ENCODE results near the gene LSS. TPM values are rescaled to one million over a fixed set of nuclear protein-coding genes. Genes with fewer than 3 reads are reported as not detected.

The LSS gene
- total RNA-seq, 1 experiment from 2014 or later: 101 TPM

DNA sequence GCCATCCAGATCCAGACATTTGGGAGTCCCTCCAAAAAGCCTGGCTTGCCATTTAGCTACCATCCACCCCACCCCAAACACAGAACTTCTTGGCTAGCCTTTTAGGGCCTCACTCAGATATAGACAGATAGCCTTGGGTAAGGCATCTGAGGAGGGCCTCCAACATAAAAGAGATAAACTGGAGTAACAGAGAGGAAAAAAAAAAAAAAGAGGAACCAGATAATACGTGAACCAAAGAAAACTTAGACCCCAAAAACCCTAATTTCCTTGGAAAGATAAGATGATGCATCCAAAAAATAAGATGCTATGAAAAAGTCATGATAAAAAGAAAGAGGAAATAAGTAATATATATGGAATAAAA lies 19.8 kb upstream of the LSS start (continued):
- TF ChIP-seq, protein P1, sequence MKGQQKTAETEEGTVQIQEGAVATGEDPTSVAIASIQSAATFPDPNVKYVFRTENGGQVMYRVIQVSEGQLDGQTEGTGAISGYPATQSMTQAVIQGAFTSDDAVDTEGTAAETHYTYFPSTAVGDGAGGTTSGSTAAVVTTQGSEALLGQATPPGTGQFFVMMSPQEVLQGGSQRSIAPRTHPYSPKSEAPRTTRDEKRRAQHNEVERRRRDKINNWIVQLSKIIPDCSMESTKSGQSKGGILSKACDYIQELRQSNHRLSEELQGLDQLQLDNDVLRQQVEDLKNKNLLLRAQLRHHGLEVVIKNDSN (CRISPR knock-in tag; IDR thresholded peaks at IDR 0.05): no peak

DNA sequence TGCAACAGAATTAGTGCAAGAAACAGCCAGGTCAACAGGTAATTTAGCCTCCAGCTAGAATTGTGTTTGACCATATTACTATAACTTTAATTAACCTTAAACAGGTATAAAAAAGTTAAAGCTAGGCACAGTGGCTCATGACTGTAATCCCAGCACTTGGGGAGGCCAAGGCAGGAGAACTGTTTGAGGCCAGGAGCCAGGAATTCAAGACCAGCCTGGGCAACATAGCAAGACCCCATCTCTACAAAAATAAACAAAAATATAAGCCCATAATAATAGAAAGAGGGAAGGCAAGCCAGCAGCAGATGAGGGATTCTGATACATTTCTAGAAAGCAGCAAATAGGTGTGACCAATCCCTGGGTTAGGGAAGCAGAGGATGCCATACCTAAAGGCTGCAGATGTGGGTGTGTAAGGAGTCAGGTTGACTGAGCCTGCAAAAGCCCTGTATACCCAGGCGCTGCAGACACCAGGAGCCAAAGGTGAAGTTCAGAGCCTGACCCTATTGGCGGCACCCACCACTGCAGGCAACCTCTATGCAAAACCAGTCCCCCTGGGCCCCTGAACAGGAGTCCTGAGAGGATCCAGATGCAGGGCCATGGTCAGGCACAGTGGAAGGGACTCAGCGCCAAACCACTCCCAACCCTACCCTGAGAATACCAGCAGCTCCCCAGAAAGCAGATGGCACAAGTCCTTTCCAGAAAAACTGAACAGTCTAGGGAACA lies 19.3 kb upstream of the LSS start:
- Mint-ChIP-seq H3K36me3 (peaks cover 76% of the 10 kb centered on the region), H3K27ac (no peak overlapping the region), H3K4me1 (no peaks in the 10 kb centered on the region), H3K27me3 (ENCODE audit: low read depth) (no peaks in the 10 kb centered on the region), H3K9me3 (no peaks in the 10 kb centered on the region), H3K4me3 (no peak overlapping the region)
- DNase-seq (ENCODE audit: low spot score) (no peak), ATAC-seq (no peak)
- CTCF ChIA-PET: no interaction called here
- POLR2A ChIA-PET: no interaction called here
- TF ChIP-seq E2F4 (CRISPR knock-in tag; IDR thresholded peaks at IDR 0.05; ENCODE audit: borderline replicate concordance, low read depth) (no peak), JUN (CRISPR knock-in tag; IDR thresholded peaks at IDR 0.05) (no peak), ZNF121 (CRISPR knock-in tag; IDR thresholded peaks at IDR 0.05) (peak; percentile 50; the same call in 1 of the 2 replicates)
- TF ChIP-seq, protein P2, sequence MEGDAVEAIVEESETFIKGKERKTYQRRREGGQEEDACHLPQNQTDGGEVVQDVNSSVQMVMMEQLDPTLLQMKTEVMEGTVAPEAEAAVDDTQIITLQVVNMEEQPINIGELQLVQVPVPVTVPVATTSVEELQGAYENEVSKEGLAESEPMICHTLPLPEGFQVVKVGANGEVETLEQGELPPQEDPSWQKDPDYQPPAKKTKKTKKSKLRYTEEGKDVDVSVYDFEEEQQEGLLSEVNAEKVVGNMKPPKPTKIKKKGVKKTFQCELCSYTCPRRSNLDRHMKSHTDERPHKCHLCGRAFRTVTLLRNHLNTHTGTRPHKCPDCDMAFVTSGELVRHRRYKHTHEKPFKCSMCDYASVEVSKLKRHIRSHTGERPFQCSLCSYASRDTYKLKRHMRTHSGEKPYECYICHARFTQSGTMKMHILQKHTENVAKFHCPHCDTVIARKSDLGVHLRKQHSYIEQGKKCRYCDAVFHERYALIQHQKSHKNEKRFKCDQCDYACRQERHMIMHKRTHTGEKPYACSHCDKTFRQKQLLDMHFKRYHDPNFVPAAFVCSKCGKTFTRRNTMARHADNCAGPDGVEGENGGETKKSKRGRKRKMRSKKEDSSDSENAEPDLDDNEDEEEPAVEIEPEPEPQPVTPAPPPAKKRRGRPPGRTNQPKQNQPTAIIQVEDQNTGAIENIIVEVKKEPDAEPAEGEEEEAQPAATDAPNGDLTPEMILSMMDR (IDR thresholded peaks at IDR 0.05): no peak
- TF ChIP-seq, protein P3, sequence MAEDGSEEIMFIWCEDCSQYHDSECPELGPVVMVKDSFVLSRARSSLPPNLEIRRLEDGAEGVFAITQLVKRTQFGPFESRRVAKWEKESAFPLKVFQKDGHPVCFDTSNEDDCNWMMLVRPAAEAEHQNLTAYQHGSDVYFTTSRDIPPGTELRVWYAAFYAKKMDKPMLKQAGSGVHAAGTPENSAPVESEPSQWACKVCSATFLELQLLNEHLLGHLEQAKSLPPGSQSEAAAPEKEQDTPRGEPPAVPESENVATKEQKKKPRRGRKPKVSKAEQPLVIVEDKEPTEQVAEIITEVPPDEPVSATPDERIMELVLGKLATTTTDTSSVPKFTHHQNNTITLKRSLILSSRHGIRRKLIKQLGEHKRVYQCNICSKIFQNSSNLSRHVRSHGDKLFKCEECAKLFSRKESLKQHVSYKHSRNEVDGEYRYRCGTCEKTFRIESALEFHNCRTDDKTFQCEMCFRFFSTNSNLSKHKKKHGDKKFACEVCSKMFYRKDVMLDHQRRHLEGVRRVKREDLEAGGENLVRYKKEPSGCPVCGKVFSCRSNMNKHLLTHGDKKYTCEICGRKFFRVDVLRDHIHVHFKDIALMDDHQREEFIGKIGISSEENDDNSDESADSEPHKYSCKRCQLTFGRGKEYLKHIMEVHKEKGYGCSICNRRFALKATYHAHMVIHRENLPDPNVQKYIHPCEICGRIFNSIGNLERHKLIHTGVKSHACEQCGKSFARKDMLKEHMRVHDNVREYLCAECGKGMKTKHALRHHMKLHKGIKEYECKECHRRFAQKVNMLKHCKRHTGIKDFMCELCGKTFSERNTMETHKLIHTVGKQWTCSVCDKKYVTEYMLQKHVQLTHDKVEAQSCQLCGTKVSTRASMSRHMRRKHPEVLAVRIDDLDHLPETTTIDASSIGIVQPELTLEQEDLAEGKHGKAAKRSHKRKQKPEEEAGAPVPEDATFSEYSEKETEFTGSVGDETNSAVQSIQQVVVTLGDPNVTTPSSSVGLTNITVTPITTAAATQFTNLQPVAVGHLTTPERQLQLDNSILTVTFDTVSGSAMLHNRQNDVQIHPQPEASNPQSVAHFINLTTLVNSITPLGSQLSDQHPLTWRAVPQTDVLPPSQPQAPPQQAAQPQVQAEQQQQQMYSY (CRISPR knock-in tag; IDR thresholded peaks at IDR 0.05): no peak

DNA sequence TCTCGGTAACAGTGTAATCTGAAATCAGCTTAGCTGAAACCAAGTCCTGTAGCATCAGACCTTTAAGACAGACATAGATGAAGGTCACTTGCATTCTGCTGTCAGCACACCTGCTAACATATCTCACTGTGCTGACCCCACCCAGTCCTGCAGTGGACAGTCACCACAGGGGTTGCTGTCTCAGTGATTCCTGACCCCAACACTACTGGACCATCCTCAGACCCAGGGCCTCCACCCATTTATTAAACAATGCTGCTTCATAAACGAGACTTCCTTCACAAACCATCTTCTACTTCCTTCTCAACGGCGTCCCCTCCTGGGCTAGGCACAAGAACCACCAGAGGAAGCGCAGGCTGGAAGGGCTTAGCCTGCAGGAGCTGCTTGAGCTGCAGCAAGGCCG lies 17.8 kb upstream of the LSS start:
- no peaks in the 10 kb centered on the region for H3K27me3 Mint-ChIP-seq (ENCODE audit: low read depth)
- CTCF ChIA-PET: no interaction called here

More for the DNA sequence above, 17.8 kb upstream of the LSS start:
- ATAC-seq (no peak), DNase-seq (ENCODE audit: low spot score) (no peak)
- peaks cover 83% of the 10 kb centered on the region for H3K36me3 Mint-ChIP-seq
- TF ChIP-seq ZNF219 (CRISPR knock-in tag; IDR thresholded peaks at IDR 0.05; ENCODE audit: borderline replicate concordance): no peak
- no peak for TF ChIP-seq SMAD4 (CRISPR knock-in tag; IDR thresholded peaks at IDR 0.05)
- no peak for TF ChIP-seq CREM (CRISPR knock-in tag; IDR thresholded peaks at IDR 0.05)
- no peak for TF ChIP-seq IRF2 (CRISPR knock-in tag; IDR thresholded peaks at IDR 0.05; ENCODE audit: borderline replicate concordance, low read depth)
- no peak for TF ChIP-seq OVOL2 (CRISPR knock-in tag; IDR thresholded peaks at IDR 0.05; ENCODE audit: borderline replicate concordance)
- TF ChIP-seq MYBL2 (CRISPR knock-in tag; IDR thresholded peaks at IDR 0.05): no peak
- no peak for TF ChIP-seq SOX15 (CRISPR knock-in tag; IDR thresholded peaks at IDR 0.05)
- no peak for TF ChIP-seq E2F4 (CRISPR knock-in tag; IDR thresholded peaks at IDR 0.05; ENCODE audit: borderline replicate concordance, low read depth)
- TF ChIP-seq, protein P3 (CRISPR knock-in tag; IDR thresholded peaks at IDR 0.05): no peak
- TF ChIP-seq, protein P4, sequence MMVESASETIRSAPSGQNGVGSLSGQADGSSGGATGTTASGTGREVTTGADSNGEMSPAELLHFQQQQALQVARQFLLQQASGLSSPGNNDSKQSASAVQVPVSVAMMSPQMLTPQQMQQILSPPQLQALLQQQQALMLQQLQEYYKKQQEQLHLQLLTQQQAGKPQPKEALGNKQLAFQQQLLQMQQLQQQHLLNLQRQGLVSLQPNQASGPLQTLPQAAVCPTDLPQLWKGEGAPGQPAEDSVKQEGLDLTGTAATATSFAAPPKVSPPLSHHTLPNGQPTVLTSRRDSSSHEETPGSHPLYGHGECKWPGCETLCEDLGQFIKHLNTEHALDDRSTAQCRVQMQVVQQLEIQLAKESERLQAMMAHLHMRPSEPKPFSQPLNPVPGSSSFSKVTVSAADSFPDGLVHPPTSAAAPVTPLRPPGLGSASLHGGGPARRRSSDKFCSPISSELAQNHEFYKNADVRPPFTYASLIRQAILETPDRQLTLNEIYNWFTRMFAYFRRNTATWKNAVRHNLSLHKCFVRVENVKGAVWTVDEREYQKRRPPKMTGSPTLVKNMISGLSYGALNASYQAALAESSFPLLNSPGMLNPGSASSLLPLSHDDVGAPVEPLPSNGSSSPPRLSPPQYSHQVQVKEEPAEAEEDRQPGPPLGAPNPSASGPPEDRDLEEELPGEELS (CRISPR knock-in tag; IDR thresholded peaks at IDR 0.05): no peak
- TF ChIP-seq, protein P5, sequence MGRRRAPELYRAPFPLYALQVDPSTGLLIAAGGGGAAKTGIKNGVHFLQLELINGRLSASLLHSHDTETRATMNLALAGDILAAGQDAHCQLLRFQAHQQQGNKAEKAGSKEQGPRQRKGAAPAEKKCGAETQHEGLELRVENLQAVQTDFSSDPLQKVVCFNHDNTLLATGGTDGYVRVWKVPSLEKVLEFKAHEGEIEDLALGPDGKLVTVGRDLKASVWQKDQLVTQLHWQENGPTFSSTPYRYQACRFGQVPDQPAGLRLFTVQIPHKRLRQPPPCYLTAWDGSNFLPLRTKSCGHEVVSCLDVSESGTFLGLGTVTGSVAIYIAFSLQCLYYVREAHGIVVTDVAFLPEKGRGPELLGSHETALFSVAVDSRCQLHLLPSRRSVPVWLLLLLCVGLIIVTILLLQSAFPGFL (CRISPR knock-in tag; IDR thresholded peaks at IDR 0.05; ENCODE audit: borderline replicate concordance): no peak
- POLR2A ChIA-PET: no interaction called here
- no peak overlapping the region for H3K4me3 Mint-ChIP-seq
- H3K9me3 Mint-ChIP-seq: no peaks in the 10 kb centered on the region
- H3K4me1 Mint-ChIP-seq: peaks cover 2% of the 10 kb centered on the region; the same call in 1 of the 2 replicates
- no peak overlapping the region for H3K27ac Mint-ChIP-seq

Measured in WTC11 (cell line).